Vagina (tissue), 2 donors: ENCODE data around the gene AKNAD1.

Source experiments
- POLR2A ChIP-seq, 2 donors: fragments of 450-650 bp; IDR thresholded peaks; one replicate each; pipeline ENCODE4 v1.6.1; 2017; ENCODE audit warnings: antibody characterized with exemption in 2 of 2, mild to moderate bottlenecking in 2 of 2, moderate library complexity in 2 of 2
- POLR2AphosphoS5 ChIP-seq, 2 donors: sonication (generic); formaldehyde crosslinking; IDR thresholded peaks; one replicate each; pipeline ENCODE4 v1.9.0; 2017; ENCODE audit warnings: antibody characterized with exemption in 2 of 2, mild to moderate bottlenecking in 2 of 2, low read depth in 1 of 2; ENCODE audit not compliant: insufficient read depth in 1 of 2
- TF ChIP-seq, protein P1 (sequence below), 3 experiments: fragments of 450-650 bp in 2 of 3; fragments of 200-600 bp in 1 of 3; sonication (generic) in 1 of 3; IDR thresholded peaks; one replicate each; pipeline ENCODE4 v1.5.1; 2017 to 2019; ENCODE audit warnings: antibody characterized with exemption in 3 of 3, mild to moderate bottlenecking in 2 of 3, moderate library complexity in 2 of 3

DNA sequence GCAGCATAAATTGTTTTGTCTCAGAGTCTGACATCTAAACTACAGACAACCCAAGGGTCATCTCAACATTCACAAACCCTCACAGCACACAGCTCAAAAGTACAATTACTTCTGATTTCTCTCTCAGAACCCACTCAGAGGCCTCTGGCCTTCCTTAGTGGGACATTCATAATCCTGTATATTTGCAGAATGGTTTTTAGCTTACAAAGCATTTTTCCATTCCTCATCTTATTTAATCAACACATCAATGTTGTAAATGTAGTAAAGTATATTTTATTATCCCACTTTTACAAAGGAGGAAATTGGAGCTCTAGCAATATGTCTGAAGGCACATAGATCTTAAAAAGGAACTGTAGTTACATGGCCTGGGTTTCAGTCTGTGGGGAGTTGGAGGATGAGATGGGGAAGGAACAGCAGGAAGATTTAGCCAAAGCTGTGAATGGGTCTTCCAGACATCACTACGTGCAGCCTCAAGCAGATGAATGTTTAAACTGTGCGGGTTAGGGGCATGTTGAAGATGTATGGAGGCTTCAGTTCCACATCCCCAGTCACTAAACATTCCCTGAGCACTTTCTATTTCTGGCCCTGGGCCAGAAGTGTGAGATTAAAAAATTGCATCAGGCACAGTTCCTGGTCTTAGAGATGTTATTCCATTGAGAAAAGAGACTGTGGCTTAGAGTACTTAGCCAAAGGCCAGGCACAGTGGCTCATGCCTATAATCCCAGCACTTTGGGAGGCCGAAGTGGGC lies 13.3 kb downstream of the AKNAD1 start:
- TF ChIP-seq, protein P1, sequence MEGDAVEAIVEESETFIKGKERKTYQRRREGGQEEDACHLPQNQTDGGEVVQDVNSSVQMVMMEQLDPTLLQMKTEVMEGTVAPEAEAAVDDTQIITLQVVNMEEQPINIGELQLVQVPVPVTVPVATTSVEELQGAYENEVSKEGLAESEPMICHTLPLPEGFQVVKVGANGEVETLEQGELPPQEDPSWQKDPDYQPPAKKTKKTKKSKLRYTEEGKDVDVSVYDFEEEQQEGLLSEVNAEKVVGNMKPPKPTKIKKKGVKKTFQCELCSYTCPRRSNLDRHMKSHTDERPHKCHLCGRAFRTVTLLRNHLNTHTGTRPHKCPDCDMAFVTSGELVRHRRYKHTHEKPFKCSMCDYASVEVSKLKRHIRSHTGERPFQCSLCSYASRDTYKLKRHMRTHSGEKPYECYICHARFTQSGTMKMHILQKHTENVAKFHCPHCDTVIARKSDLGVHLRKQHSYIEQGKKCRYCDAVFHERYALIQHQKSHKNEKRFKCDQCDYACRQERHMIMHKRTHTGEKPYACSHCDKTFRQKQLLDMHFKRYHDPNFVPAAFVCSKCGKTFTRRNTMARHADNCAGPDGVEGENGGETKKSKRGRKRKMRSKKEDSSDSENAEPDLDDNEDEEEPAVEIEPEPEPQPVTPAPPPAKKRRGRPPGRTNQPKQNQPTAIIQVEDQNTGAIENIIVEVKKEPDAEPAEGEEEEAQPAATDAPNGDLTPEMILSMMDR (IDR thresholded peaks at IDR 0.05), result no peak
- no peak for TF ChIP-seq POLR2A (IDR thresholded peaks at IDR 0.05)
- no peak for TF ChIP-seq POLR2AphosphoS5 (IDR thresholded peaks at IDR 0.05; ENCODE audit: insufficient read depth in 1 of 2, low read depth in 1 of 2)
